ENCODE data around the gene SLC2A6.

SLC2A6 gene

GRCh38 chr9:133440874-133441273, 38.0 kb downstream of the SLC2A6 start:
- DNase-seq (ENCODE audit: low read depth in 2 of 2): no peak

GRCh38 chr9:133439337-133439736, 39.6 kb downstream of the SLC2A6 start:
- no peak for DNase-seq (ENCODE audit: low read depth in 2 of 2)

GRCh38 chr9:133437753-133438531, 41.0 kb downstream of the SLC2A6 start:
- DNase-seq (ENCODE audit: low read depth in 2 of 2): no peak

GRCh38 chr9:133436681-133437080, 42.2 kb downstream of the SLC2A6 start:
- DNase-seq (ENCODE audit: low read depth in 2 of 2): no peak

GRCh38 chr9:133433351-133433843, 45.5 kb downstream of the SLC2A6 start:
- no peak for DNase-seq (ENCODE audit: low read depth in 2 of 2)

- DNase-seq (ENCODE audit: low read depth in 2 of 2): no peak
Measured at GRCh38 chr9:133430244-133430643, 48.7 kb downstream of the SLC2A6 start.

- DNase-seq (ENCODE audit: low read depth in 2 of 2): no peak
Measured at GRCh38 chr9:133429641-133430161, 49.2 kb downstream of the SLC2A6 start.

- DNase-seq (ENCODE audit: low read depth in 2 of 2): no peak
Measured at GRCh38 chr9:133429214-133429613, 49.7 kb downstream of the SLC2A6 start.

- DNase-seq (ENCODE audit: low read depth in 2 of 2): no peak
Measured at GRCh38 chr9:133428617-133429101, 50.2 kb downstream of the SLC2A6 start.

- no peak for DNase-seq (ENCODE audit: low read depth in 2 of 2)
Measured at GRCh38 chr9:133427658-133428348, 51.1 kb downstream of the SLC2A6 start.

- DNase-seq (ENCODE audit: low read depth in 2 of 2): no peak
Measured at GRCh38 chr9:133426011-133426410, 52.9 kb downstream of the SLC2A6 start.

- no peak for DNase-seq (ENCODE audit: low read depth in 2 of 2)
Measured at GRCh38 chr9:133425049-133425632, 53.8 kb downstream of the SLC2A6 start.

GRCh38 chr9:133424187-133424586, 54.7 kb downstream of the SLC2A6 start:
- no peak for DNase-seq (ENCODE audit: low read depth in 2 of 2)

- DNase-seq (ENCODE audit: low read depth in 2 of 2): no peak
Measured at GRCh38 chr9:133423216-133423615, 55.7 kb downstream of the SLC2A6 start.

- DNase-seq (ENCODE audit: low read depth in 2 of 2): no peak
Measured at GRCh38 chr9:133421615-133422542, 57.0 kb downstream of the SLC2A6 start, which contains the start of gene ADAMTS13. TSS of gene ADAMTS13 (plus strand) at chr9:133422367. CDS start at chr9:133422444, 77 bp downstream.

Data from stimulated activated CD8-positive, alpha-beta memory T cell treated with anti-CD3 and anti-CD28 coated beads, Interleukin-7, amount 100 ng/mL, for 1 hour (primary cell).